GM12801 (cell line): ENCODE results near the gene C1orf146.

Experiments
- TF ChIP-seq, protein P1 (sequence below): IDR thresholded peaks from one replicate; pipeline ENCODE4 v1.5.1; 2011; ENCODE audit warnings: control low read depth; ENCODE audit not compliant: insufficient read length; ENCODE audit errors: extremely low read depth

The C1orf146 gene

DNA sequence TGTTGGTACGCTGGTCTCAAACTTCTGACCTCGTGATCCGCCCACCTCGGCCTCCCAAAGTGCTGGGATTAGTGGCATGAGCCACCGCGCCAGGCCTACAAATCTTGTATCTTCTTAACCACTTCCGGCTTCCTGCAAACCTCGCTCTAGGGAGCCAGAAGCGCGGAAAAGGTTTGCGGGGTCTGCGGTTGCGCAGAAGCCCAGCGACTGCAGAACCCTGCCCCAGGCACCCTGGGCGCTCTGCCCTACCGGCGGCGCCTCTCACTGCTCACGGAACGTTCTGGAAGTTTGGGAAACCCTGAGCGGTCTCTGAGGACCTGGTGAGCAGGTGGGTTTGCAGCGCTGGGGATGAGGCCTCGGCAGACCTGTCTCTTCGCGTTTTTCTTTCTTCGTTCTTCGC is at the start of gene C1orf146:
Gene C1orf146, plus strand, starts transcription at position 195 of the 400 bp plus-strand sequence. CDS start 13,506 bp downstream, outside the sequence.
- TF ChIP-seq, protein P1, sequence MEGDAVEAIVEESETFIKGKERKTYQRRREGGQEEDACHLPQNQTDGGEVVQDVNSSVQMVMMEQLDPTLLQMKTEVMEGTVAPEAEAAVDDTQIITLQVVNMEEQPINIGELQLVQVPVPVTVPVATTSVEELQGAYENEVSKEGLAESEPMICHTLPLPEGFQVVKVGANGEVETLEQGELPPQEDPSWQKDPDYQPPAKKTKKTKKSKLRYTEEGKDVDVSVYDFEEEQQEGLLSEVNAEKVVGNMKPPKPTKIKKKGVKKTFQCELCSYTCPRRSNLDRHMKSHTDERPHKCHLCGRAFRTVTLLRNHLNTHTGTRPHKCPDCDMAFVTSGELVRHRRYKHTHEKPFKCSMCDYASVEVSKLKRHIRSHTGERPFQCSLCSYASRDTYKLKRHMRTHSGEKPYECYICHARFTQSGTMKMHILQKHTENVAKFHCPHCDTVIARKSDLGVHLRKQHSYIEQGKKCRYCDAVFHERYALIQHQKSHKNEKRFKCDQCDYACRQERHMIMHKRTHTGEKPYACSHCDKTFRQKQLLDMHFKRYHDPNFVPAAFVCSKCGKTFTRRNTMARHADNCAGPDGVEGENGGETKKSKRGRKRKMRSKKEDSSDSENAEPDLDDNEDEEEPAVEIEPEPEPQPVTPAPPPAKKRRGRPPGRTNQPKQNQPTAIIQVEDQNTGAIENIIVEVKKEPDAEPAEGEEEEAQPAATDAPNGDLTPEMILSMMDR: no peak

GRCh38 chr1:92168657-92169056 is 49.1 kb upstream of the C1orf146 start:
- TF ChIP-seq, protein P1: no peak

DNA sequence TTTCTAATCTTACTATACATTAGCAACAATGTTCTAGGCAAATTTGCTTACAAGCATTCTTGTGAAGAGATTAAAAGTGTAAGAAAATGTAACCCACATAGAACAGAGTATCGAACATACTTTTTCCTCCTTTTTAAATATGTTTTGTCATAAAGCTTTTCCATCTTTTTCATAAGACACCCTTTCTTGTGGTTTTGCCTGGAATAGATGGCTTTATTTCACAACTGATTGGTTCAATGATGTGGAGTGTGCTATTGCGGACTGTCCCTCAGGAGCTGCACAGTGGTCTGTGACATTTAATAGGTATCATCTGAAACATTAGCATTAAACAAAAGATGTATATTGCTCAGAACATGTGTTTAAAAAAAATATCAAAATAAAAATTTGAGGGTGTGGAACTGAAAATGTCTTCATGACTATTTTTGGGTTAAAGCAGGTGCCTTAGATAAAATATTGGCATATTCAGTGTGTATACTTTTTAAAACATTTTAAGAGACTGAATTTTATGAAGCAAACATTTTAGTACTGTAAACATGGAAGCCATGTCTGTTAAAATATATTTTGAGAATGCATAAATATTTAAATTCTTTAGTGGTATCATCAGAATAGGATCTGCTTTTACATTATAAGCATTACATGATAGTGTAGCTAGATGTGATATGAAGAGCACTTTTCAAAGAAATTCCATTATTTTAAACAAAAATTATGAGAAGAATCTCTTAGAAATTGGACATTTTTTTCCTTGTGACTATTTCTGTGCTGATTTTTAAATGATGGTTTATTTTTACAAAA is 48.3 kb upstream of the C1orf146 start:
- TF ChIP-seq, protein P1: no peak

GRCh38 chr1:92184632-92185031 is 33.1 kb upstream of the C1orf146 start:
- TF ChIP-seq, protein P1: no peak

GRCh38 chr1:92186081-92186480 is 31.6 kb upstream of the C1orf146 start:
- TF ChIP-seq, protein P1: no peak

GRCh38 chr1:92188436-92189255 is 29.1 kb upstream of the C1orf146 start:
- TF ChIP-seq, protein P1: no peak

DNA sequence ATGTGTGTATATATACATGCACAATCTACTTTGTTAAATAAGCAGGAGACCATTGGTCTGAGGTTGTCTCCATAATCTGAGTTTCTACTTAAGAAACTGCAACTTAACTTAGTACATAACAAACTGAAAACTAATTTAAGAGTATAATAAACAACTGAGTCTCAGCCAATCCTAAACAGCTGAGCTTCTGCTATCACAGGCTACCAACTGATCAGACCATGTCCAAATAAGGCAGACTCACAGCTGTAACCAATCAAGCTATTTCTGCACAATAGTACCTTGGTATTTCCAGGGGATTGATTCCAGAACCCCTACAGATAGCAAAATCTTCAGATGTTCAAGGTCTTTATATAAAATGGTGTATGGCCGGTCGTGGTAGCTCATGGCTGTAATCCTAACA is 26.0 kb upstream of the C1orf146 start:
- TF ChIP-seq, protein P1: no peak
